ENCODE data around the gene CFTR. TPM values are rescaled to one million over a fixed set of nuclear protein-coding genes. Genes with fewer than 3 reads are reported as not detected.

The CFTR gene
- total RNA-seq, 1 experiment from 2014 or later, result 0.72 TPM

DNA sequence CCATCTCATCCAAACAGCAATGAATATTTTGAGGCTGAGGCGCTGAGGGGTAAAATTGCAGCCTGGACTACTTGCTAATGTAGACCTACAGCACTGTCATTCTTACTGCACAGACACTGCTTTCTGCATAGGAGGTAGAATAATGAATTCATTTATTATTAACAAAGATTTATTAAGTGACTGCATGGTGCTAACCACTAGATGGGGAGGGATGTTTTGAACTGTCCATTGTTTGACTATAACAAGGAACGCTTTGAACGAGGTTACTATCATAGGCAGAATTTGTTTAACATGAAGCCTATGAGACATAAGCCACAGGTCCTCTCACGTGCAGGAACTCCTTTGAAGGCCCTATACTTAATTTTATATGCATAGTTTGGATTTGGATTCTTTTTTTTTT is 143.8 kb downstream of the CFTR start (continued):
- no peak for TF ChIP-seq MXD4 (CRISPR knock-in tag; IDR thresholded peaks at IDR 0.05; ENCODE audit: borderline replicate concordance)

DNA sequence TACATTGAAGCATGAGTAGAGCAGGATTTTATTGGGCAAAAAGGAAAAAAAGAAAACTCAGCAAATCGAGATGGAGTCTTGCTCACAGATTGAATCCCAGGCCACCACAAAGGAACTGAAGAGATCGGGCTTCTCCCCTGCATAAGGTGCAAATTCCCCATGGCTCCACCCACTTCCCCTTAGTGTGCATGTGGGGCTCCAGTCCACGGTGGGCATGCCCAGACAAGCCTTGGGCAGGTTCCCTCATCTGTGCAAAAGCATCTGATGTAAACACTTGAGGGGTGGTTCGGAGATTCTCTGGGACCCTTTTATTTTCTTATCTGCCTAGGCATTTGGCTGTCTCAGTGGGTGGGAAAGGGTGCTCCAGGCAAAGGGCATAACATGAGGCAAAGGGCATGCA is 150.7 kb downstream of the CFTR start:
- Mint-ChIP-seq H3K27ac (peak overlapping the region; percentile 96), H3K36me3 (peaks cover 33% of the 10 kb centered on the region), H3K27me3 (ENCODE audit: low read depth) (no peaks in the 10 kb centered on the region), H3K9me3 (peaks cover 31% of the 10 kb centered on the region), H3K4me1 (peaks cover 34% of the 10 kb centered on the region), H3K4me3 (no peak overlapping the region)
- CTCF ChIA-PET, result interaction anchor here (0.6 to 1.0 kb wide), 2 partner anchors 20 to 229 kb away, joined by 3 to 4 read pairs; no protein-coding TSS in a partner anchor
- POLR2A ChIA-PET, result no interaction called here
- TF ChIP-seq NFE2L1 (CRISPR knock-in tag; IDR thresholded peaks at IDR 0.05), result no peak
- TF ChIP-seq TP53 (CRISPR knock-in tag; IDR thresholded peaks at IDR 0.05), result peak; percentile 95
- DNase-seq (ENCODE audit: low spot score) (peak; percentile 18), ATAC-seq (peak; percentile 59)

DNA sequence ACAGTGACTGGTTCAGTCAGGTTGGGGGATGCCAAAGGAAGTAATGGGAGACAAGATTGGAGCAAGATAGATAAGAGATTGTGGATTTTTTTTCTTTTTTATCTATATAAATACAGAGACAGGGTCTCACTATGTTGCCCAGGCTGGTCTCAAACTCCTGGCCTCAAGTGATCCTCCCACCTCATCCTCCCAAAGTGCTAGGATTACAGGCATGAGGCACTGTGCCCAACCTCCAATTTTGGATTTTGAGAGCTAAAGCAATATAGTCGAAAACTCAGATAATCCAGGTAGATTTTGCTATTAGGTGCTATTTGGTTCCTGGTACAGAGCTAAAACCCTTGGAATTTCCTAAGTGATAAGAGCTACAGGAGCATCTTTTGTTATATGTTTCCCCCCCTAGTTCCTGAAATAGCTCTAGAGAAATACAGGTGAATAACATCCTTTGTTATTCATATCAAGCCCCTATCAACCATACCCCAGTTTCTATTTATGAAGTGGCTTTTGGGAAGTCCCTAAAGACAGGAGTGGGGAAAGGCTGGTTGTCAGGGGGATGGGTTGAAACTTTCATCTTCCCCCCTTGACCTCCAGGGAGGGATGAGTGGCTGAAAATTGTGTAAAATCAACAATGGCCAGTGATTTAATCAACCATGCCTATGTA is 151.2 kb downstream of the CFTR start:
- ATAC-seq, result peak; percentile 72
- Mint-ChIP-seq H3K9me3 (peaks cover 31% of the 10 kb centered on the region), H3K36me3 (peaks cover 33% of the 10 kb centered on the region), H3K27ac (peak overlapping the region; percentile 96), H3K4me3 (no peak overlapping the region), H3K4me1 (peaks cover 34% of the 10 kb centered on the region), H3K27me3 (ENCODE audit: low read depth) (no peaks in the 10 kb centered on the region)
- DNase-seq (ENCODE audit: low spot score), result no peak
- ChIA-PET CTCF (interaction anchor here (1.0 kb wide), 1 partner anchor 230 kb away, joined by 3 read pairs; no protein-coding TSS in a partner anchor), POLR2A (no interaction called here)
- TF ChIP-seq ZNF317 (CRISPR knock-in tag; IDR thresholded peaks at IDR 0.05; ENCODE audit: borderline replicate concordance, low read depth), result no peak
- no peak for TF ChIP-seq ZNF423 (CRISPR knock-in tag; IDR thresholded peaks at IDR 0.05)
- peak; percentile 92; the same call in 1 of the 2 replicates for TF ChIP-seq ZNF121 (CRISPR knock-in tag; IDR thresholded peaks at IDR 0.05)
- 0 out of 2 replicates have a peak, but pooled peaks have one; percentile 8 for TF ChIP-seq GTF2I (CRISPR knock-in tag; conservative IDR thresholded peaks at IDR 0.05)
- no peak for TF ChIP-seq KAT7 (CRISPR knock-in tag; IDR thresholded peaks at IDR 0.05; ENCODE audit: borderline replicate concordance)
- no peak for TF ChIP-seq ATF1 (CRISPR knock-in tag; IDR thresholded peaks at IDR 0.05)
- TF ChIP-seq, protein P1, sequence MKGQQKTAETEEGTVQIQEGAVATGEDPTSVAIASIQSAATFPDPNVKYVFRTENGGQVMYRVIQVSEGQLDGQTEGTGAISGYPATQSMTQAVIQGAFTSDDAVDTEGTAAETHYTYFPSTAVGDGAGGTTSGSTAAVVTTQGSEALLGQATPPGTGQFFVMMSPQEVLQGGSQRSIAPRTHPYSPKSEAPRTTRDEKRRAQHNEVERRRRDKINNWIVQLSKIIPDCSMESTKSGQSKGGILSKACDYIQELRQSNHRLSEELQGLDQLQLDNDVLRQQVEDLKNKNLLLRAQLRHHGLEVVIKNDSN (CRISPR knock-in tag; IDR thresholded peaks at IDR 0.05), result no peak
- no peak for TF ChIP-seq EMX1 (CRISPR knock-in tag; IDR thresholded peaks at IDR 0.05)
- TF ChIP-seq JUN (CRISPR knock-in tag; IDR thresholded peaks at IDR 0.05), result no peak

DNA sequence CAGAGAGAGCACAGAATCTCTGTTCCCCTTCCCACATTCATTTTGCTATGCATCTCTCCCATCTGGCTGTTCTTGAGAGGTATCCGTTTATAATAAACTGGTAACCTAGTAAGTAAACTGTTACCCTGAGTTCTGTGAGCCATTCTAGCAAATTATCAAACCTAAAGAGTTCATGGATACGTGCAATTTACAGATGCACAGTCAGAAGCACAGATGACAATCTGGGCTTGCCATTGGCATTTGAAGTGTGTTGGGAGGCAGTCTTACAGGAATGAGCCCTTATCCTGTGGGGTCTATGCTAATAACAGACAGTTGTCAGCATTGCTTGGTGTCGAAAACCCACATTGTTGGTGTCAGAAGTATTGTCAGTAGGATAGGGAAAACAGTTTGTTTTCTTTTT is 151.8 kb downstream of the CFTR start:
- CTCF ChIA-PET, result interaction anchor here (1.0 kb wide), 1 partner anchor 231 kb away, joined by 3 read pairs; no protein-coding TSS in a partner anchor
- ATAC-seq (peak; percentile 19), DNase-seq (ENCODE audit: low spot score) (no peak)
- peaks cover 33% of the 10 kb centered on the region for H3K36me3 Mint-ChIP-seq
- peaks cover 34% of the 10 kb centered on the region for H3K4me1 Mint-ChIP-seq
- TF ChIP-seq ZNF121 (CRISPR knock-in tag; IDR thresholded peaks at IDR 0.05) (no peak), ZNF317 (CRISPR knock-in tag; IDR thresholded peaks at IDR 0.05; ENCODE audit: borderline replicate concordance, low read depth) (peak; percentile 90)
- no peaks in the 10 kb centered on the region for H3K27me3 Mint-ChIP-seq (ENCODE audit: low read depth)
- POLR2A ChIA-PET, result no interaction called here
- H3K27ac Mint-ChIP-seq, result peak overlapping the region; percentile 56; the same call in 1 of the 2 replicates
- peaks cover 35% of the 10 kb centered on the region for H3K9me3 Mint-ChIP-seq
- H3K4me3 Mint-ChIP-seq, result no peak overlapping the region

DNA sequence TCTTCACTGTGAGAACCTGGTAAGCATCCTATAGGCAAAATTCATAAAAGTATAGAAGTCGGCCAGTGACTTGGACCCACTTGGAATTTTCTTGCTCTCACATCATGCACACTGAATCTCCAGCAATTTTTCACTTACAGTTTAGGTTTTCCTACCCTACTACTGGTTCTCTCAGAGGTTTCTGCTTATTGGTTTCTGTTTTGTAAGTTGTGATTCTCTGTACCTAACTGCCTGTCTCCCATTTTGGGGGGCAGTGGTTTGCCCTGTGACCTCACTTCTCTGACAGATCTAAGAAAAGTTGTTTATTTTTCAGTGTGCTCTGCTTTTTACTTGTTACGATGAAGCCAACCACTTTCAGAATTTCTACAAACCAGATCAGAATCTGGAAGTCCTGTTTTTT is 158.1 kb downstream of the CFTR start:
- no peak for DNase-seq (ENCODE audit: low spot score)
- TF ChIP-seq, protein P2, sequence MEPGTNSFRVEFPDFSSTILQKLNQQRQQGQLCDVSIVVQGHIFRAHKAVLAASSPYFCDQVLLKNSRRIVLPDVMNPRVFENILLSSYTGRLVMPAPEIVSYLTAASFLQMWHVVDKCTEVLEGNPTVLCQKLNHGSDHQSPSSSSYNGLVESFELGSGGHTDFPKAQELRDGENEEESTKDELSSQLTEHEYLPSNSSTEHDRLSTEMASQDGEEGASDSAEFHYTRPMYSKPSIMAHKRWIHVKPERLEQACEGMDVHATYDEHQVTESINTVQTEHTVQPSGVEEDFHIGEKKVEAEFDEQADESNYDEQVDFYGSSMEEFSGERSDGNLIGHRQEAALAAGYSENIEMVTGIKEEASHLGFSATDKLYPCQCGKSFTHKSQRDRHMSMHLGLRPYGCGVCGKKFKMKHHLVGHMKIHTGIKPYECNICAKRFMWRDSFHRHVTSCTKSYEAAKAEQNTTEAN (CRISPR knock-in tag; IDR thresholded peaks at IDR 0.05), result no peak
- TF ChIP-seq ZBTB21 (CRISPR knock-in tag; IDR thresholded peaks at IDR 0.05; ENCODE audit: borderline replicate concordance), result no peak
- TF ChIP-seq, protein P3, sequence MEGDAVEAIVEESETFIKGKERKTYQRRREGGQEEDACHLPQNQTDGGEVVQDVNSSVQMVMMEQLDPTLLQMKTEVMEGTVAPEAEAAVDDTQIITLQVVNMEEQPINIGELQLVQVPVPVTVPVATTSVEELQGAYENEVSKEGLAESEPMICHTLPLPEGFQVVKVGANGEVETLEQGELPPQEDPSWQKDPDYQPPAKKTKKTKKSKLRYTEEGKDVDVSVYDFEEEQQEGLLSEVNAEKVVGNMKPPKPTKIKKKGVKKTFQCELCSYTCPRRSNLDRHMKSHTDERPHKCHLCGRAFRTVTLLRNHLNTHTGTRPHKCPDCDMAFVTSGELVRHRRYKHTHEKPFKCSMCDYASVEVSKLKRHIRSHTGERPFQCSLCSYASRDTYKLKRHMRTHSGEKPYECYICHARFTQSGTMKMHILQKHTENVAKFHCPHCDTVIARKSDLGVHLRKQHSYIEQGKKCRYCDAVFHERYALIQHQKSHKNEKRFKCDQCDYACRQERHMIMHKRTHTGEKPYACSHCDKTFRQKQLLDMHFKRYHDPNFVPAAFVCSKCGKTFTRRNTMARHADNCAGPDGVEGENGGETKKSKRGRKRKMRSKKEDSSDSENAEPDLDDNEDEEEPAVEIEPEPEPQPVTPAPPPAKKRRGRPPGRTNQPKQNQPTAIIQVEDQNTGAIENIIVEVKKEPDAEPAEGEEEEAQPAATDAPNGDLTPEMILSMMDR (IDR thresholded peaks at IDR 0.05), result no peak
- TF ChIP-seq ELF4 (CRISPR knock-in tag; IDR thresholded peaks at IDR 0.05; ENCODE audit: low read depth), result no peak
- no peak for TF ChIP-seq NR1H2 (CRISPR knock-in tag; IDR thresholded peaks at IDR 0.05)
- no peak for TF ChIP-seq FOXK1 (CRISPR knock-in tag; IDR thresholded peaks at IDR 0.05)
- TF ChIP-seq JAZF1 (CRISPR knock-in tag; IDR thresholded peaks at IDR 0.05), result no peak
- TF ChIP-seq, protein P1 (CRISPR knock-in tag; IDR thresholded peaks at IDR 0.05), result no peak
- TF ChIP-seq, protein P4, sequence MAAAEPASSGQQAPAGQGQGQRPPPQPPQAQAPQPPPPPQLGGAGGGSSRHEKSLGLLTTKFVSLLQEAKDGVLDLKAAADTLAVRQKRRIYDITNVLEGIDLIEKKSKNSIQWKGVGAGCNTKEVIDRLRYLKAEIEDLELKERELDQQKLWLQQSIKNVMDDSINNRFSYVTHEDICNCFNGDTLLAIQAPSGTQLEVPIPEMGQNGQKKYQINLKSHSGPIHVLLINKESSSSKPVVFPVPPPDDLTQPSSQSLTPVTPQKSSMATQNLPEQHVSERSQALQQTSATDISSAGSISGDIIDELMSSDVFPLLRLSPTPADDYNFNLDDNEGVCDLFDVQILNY (CRISPR knock-in tag; IDR thresholded peaks at IDR 0.05), result no peak

More for the DNA sequence above, 158.1 kb downstream of the CFTR start:
- Mint-ChIP-seq H3K27ac (no peak overlapping the region), H3K27me3 (ENCODE audit: low read depth) (no peaks in the 10 kb centered on the region), H3K36me3 (peaks cover 20% of the 10 kb centered on the region), H3K4me1 (no peaks in the 10 kb centered on the region), H3K9me3 (peaks cover 25% of the 10 kb centered on the region), H3K4me3 (no peak overlapping the region)
- ChIA-PET CTCF (no interaction called here), POLR2A (no interaction called here)
- ATAC-seq, result no peak
